Measurements from ENCODE around the gene SREBF1. TPM values are rescaled to one million over a fixed set of nuclear protein-coding genes. Genes with fewer than 3 reads are reported as not detected.

Gene SREBF1
- polyA plus RNA-seq (ENCODE audit: insufficient read length): 26.3 TPM

DNA sequence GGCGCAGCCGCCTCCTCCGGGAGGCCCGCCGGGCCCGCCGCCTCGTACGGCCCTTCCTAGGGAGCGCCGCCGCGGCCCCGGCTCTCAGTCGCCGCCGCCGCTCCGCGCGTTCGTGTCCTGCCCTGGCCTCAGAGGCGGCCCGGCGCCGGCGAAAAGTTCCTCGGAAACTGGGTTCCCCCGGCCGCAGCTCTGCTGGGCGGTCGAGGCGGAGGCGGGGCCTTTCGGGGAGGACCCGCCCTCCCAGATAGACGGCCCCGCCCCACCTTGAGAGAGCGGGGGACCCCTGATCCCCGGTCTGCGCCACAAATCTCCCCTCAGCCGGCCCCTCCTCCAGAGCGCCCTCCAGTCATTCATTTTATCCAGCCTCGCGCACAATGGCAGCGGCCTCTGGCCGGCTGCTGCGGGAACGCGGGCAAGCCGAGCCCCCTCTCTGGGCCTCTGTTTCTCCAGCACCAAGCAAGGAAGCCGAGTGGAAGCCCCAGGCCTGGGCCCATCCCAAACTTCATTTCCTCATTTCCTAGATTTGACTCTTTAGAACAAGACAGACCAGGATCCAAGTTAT lies at the start of gene SREBF1:
Gene SREBF1, minus strand, starts transcription at position 169 of the 562 bp plus-strand sequence. CDS start 169 bp downstream, outside the sequence.
- peak; percentile 76 for DNase-seq

DNA sequence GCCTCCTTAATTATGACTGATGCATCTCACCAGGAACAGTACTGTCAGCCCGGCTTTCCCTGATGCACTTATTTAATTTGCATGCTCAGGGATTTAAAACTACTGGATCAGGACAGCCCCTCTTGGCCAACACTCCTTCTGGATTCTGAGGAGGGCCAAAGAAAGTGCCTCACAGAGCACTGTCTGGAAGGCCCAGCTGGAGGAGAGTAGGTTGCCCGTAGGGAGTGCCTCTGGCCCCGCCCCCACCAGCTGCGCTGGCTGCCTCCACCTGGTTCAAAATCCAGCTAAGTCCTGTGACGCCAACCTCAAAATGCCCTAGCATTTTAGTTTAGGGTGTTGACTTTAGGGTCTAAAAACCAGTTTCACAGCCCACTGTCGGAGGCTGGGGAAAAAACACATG lies 49.4 kb upstream of the SREBF1 start:
- no peak for DNase-seq

GRCh38 chr17:17884391-17885357 lies 47.9 kb upstream of the SREBF1 start:
- no peak for DNase-seq

DNA sequence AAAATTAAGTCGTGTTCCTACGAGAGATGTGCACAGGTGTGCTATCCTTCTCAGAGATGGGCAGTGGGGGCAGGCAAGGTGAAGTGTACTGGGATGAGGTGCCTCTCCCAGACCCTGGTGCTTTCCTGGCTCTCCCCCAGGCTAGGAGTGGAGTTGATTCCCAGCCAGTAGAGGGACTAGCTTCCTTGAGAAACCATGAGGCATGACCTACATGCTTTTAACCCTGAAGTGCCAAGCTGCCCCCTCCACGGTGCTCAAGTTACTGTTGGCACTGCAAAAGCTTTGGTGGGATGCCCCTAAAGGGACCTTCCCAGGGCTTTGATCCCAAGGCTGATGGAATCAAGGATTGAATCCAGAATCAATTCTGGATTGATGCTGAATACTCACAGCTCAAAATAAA lies 47.0 kb upstream of the SREBF1 start:
- DNase-seq: no peak

DNA sequence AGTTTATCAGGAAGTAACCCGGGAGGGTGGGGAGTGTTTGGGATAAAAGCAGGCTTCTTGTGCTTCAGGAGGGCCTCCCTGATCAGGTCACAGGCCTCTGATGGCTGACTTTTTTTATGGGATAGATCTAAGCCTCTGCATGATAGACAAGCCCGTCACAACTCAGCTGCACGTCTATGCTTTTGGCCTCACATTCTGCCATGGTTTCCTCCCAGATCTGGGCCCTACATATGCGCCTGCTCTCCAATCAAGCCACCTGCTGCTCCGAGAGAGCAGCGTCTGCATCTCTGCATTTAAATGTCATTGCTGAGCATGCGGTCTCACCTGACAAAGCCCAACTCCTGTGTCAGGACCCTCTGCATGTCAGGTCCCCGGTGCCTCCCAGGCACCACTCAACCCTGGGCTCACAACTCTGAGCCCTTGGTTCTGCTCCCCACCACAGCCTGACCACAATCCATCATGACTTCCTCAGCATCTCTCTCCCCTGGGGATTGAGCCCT lies 45.3 kb upstream of the SREBF1 start:
- DNase-seq: no peak

DNA sequence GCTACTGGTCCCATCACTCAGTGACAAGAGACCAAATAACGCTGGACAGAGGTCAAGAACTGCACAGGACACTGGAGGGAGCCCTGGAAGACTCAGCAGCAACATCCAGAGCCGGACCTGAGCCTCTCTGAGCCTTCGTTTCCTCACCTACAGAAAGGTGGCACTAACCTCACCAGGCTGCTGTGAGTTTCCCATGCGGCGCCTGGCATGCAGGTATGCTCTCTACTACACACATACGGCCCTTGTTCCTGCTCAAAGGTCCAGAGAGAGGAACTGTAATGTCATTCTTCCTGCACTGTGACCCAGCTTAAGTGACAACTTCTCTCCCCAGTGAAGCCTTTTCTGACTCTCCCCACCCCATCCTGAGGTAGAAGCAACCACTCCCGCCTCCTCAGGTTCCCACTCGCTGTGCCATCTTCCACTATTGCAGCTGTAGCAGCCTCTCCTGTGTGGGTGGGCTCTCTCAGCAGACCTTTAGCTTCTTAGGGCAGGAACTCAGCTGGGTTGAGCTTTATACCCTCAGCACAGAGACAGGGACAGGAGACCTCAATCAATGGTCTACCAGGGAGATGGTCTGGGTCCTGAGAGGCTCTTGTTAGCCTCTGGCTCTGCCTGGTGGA lies 43.9 kb upstream of the SREBF1 start:
- no peak for DNase-seq

DNA sequence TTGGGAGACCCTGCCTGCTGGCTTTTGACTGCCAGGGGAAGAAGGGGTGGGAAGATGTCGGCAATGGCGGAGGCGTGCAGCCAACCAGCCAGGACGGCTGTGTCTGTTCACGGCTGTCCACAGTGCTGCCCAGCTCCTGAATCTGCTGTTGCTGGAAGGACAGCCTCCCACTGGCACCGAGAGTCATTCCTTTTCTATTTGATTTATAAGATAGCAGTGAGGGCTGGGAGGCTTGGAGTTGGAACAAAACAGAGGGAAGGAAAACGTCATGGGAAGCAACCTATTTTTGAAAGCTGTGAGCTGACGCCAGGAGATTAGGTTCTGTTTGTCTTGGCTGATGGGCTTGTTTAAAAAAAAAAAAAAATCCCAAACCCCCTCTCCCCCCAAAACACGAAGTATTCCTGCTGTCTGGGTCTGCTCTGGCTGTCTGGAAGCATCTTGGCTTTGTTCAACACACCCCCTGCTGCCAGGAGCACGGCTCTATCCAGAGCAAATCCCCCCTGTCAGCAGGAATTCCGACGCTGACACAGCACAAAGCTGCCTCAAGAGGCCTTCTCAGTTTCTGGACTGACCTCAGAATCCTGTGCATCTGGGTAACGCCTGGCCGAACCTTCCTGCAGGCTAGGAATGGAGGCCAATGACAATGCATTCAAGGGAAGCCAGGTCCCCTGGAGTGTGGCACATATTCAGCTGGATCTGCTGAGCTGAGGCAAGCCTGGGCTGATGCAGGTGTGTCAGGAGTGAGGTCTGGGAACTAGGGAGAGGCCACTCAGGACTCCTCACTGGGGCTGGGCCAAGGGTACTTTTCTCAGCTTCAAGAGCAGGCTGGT lies 41.0 kb upstream of the SREBF1 start:
- peak; percentile 85 for DNase-seq

DNA sequence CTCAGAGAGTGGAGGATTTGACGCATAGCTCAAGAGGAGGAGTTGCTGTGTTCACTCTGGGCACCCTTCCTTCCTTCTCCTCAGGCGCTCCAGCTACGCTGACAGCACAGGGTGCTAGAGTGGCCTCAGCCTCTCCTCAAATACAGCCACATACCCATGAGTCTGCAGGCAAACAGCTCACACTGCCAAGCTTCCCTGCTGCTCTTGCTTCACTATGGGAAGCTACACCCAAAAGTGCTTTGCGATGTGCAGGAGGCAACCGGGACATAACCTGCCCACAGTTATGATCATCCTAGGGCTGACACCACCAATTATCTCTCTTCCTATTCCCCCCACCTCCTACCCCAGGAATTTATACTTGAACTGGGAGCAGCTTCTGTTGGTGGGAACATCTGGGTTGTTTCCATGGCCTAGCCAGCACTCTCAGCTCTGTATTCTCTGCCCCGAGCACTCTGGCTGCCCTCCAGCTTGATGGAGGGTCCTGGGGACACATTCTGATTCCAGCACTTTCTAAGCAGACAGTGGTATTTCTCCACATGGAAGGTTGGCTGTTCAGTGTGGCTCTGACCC lies 40.3 kb upstream of the SREBF1 start:
- DNase-seq: no peak

DNA sequence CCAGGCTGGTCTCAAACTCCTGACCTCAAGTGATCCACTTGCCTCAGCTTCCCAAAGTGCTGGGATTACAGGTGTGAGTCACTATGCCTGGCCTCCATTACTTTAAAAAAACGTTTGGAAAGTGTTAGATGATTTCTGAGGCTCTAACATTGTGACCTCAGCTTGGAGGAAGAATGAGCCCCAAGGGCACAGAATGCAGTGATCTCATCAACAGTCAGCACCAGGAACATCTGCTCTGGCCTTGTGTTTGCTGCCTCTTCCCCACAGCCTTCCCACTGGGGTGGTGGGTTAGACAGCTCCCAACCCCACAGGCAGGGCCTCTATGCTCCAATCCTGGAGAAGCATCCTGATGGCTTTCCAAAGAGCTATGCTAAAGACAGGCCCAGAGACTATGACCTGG lies 37.7 kb upstream of the SREBF1 start:
- peak; percentile 60 for DNase-seq

GRCh38 chr17:17873450-17873991 lies 36.7 kb upstream of the SREBF1 start:
- peak; percentile 54 for DNase-seq

GRCh38 chr17:17872547-17873345 lies 36.0 kb upstream of the SREBF1 start:
- no peak for DNase-seq

DNA sequence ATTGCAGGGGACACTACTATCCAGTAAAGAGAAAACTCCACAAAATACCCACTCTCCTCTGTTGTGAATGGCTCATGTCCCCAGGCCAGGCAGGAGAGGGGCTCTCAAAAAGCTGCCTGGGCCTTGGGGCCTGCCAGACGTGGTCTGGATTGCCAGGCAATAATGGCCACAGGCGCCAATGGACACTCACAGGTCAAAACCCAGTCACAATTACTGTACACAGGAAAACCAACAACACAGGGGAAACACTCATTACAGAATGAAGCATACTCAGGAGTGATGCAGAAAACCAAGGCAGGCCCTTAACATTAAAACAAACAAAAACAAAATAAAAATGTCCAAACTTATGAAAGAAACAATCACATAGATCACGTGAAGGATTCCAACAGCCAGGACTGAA lies 35.1 kb upstream of the SREBF1 start:
- DNase-seq: no peak

DNA sequence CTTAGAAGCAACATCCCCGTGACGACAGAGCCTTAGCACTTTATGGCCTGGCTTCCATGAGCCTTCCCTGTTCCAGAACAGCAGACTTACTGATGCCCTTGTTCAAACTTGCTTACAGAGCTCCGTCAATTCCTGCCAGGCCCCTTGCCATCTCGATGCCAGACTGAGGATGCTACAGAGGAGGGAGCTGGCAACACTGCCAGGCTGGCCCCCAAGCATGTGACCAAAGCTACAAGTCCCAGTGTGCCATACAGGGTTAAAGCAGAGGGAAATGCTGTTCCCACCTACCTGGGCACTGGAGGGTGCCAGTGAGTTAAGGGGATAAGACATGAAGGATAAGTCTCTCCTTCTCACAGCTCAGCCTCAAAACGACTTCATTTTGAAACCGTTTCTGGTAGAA lies 33.5 kb upstream of the SREBF1 start:
- no peak for DNase-seq

GRCh38 chr17:17868641-17869522 lies 32.1 kb upstream of the SREBF1 start:
- no peak for DNase-seq

DNA sequence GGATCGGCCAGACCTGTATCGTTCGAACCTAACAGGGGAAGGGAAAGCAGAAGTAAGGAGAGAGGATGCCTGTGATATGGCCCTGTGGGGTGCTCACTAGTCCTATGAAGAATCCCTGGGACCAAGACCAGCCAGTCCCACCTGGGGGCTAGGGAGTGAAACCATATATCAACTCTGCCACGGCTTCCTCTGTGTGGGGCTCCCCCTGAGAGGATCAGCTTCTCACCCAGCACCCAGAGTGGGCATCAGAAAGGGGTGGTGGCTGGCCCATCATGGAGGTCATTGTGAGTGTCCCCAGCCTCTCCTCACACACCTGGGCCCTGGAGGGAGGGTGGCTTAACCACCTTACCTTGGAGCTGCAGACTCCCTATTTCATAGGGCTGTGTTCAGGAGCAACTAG lies 30.1 kb upstream of the SREBF1 start:
- no peak for DNase-seq

DNA sequence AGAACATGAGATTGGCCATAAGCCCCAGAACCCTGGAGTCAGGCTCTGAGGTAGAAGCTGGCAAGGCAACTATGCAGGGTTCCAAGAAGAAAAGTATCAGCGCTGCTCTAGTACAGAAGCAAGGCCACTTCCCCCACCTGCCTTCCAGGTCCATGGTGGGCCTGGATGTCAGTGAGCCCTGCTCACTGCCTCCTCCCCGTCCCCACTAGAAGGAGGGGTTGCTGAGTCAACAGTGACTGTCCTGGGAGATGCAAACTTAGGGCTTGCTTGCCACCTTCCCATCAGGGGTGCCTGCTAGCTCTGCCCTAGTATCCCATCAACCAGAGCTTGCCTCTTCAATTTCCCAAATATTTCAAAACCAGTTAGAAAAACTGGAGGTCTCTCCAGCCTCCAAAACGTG lies 29.6 kb upstream of the SREBF1 start:
- no peak for DNase-seq

DNA sequence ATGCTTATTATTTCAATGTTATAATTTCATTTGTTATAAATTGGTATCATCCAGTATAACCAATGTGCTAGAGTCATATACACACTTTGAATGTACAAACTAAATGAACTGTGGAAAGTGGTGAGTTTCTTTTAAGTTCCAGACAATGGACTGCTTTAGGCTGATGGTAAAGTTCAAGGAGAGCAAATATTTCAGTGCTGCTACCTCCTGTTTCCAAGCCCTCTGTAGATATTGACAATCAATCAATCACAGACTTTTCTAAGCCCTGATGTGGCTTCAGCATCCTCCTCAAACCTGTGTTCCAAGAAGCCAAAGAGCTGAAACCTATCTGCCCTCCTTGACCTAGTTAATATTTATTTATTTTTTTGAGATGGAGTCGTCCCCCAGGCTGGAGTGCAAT lies 28.2 kb upstream of the SREBF1 start:
- DNase-seq: no peak

- no peak for DNase-seq
Measured at GRCh38 chr17:17860766-17861107, 24.0 kb upstream of the SREBF1 start.

DNA sequence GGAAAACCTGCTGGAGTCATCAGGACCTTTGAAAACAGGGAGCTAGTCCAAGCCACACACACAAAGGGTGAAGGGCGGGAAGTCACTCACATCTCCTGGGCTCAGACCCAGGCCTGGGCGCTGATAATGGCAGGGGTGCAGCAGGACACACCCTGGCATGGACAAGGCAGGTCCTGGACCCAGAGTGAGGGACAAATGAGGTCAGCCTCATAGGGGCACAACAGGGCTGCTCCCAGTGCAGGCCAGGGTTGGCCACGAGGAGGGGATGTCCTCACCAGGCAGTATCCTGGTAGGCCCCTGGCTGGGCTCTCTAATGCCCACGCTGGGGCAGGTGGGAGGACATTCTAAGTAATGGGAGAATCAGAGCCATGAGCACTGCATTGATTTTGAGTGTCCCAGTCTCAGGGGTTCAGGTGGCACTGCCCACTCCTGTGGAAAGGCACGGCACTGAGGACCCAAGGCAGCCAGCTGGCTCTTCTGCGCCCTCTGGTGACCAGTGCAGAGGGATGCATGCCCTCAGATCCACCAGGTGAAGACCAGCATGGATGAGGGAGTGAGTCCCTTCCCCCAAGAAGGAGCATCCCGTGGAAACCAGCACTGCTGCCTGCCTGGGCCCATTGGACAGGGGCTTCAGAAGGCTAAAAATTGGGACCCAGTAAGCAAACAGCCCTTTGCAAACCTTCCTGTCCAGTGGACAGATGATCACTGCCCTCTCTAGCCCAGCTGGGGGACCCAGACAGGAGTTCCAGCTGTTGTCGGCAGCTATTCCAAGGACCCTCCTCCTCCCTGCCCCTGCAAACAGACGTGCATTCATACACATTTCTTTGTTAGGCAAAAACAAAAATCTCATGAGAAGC lies 23.4 kb upstream of the SREBF1 start:
- DNase-seq: no peak

All from hindlimb muscle (tissue), 1 donor.